SU-DHL-6 (cell line): ENCODE data around the gene CNTN4.

Experiments
- CTCF ChIP-seq: fragments of 200-600 bp; sonication (generic); IDR thresholded peaks from one replicate; pipeline ENCODE4 v1.5.1; 2017; ENCODE audit warnings: antibody characterized with exemption, mild to moderate bottlenecking, low read length, moderate library complexity; ENCODE audit not compliant: insufficient read depth, poor library complexity, severe bottlenecking
- EZH2phosphoT487 ChIP-seq: fragments of 200-600 bp; sonication (generic), shearing (Covaris generic); conservative IDR thresholded peaks from 2 replicates; pipeline ENCODE4 v1.6.1; 2018; ENCODE audit warnings: mild to moderate bottlenecking, antibody characterized with exemption, low read length, moderate library complexity, mixed read lengths

DNA sequence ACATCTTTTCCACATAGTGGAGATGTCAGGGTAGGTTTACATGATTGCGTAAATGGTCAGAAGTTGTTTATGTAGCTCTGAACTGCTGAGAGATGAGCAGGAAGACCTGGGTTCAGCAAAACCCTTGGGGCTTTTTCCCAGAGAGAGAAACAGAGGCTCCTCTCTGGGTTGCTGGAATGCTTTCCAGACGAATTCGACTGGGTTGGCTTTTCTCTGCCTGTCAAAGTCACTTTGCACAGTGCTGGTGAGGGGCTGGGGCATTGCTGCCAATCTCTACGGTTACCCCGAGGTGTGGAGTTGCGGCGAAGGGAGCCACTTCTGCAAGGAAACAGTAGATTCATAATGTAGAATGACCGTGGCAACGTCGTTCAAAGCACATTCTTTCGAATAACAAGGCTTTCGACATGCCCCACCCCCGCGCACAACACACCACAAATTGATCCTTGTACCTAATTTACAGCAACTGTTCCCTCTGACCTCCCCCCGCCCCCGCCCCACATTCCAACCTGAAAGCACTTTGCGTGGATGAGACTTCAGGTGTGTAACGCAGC, 950 bp upstream of the CNTN4 start:
- TF ChIP-seq EZH2phosphoT487 = no peak
- no peak for TF ChIP-seq CTCF
